H1 (cell line): Measurements from ENCODE around the gene SNF8. TPM values are rescaled to one million over a fixed set of nuclear protein-coding genes. Genes with fewer than 3 reads are reported as not detected.

ENCODE experiments used
- CTCF ChIA-PET: fragments of 300-600 bp; sonication (Branson Sonifier 250); formaldehyde crosslinking; loops from one replicate; lab custom pipeline; 2021; ENCODE audit not compliant: partially characterized antibody; lab: Charles Lee
- POLR2A ChIA-PET: fragments of 300-600 bp; sonication (Branson Sonifier 250); formaldehyde crosslinking; loops from one replicate; lab custom pipeline; 2021; ENCODE audit warnings: inconsistent platforms; ENCODE audit not compliant: partially characterized antibody; lab: Charles Lee
- DNase-seq, 2 experiments: peaks; one replicate each; pipeline versions ENCODE4 v3.0.0 to v3.0.0-alpha.2; 2010 to 2022; ENCODE audit warnings: low spot score in 2 of 2, low read depth in 1 of 2, mixed read lengths in 1 of 2
- FAIRE-seq: peaks from 2 replicates; lab custom pipeline; 2011; peaks lifted over from hg19 to GRCh38; lab: Jason Lieb, UNC
- H2AFZ ChIP-seq: 2 replicates; pipeline ENCODE4 v1.8.1; 2012; ENCODE audit warnings: low read length, inconsistent platforms
- H2AK5ac ChIP-seq: 2 replicates; pipeline ENCODE4 v1.6.1; 2013; ENCODE audit warnings: low read depth, low read length
- H2BK120ac ChIP-seq: replicated peaks from 2 replicates; pipeline ENCODE3; 2013; ENCODE audit warnings: low read depth, low read length, inconsistent platforms
- H2BK12ac ChIP-seq: 2 replicates; pipeline ENCODE4 v1.6.1; 2013; ENCODE audit warnings: low read depth, low read length
- H2BK15ac ChIP-seq: 2 replicates; pipeline ENCODE4 v1.6.1; 2013; ENCODE audit warnings: low read length
- H2BK20ac ChIP-seq: 2 replicates; pipeline ENCODE4 v1.6.1; 2013; ENCODE audit warnings: low read length
- H2BK5ac ChIP-seq: 2 replicates; pipeline ENCODE4 v1.6.1; 2013; ENCODE audit warnings: low read depth, low read length
- H3K14ac ChIP-seq: 2 replicates; pipeline ENCODE4 v1.6.1; 2013; ENCODE audit warnings: inconsistent platforms; ENCODE audit not compliant: insufficient read length
- H3K18ac ChIP-seq: 2 replicates; pipeline ENCODE4 v1.6.1; 2013; ENCODE audit warnings: low read length; ENCODE audit errors: extremely low read depth
- H3K23ac ChIP-seq: 2 replicates; pipeline ENCODE4 v1.6.1; 2013; ENCODE audit warnings: inconsistent platforms; ENCODE audit not compliant: insufficient read length
- H3K23me2 ChIP-seq: 2 replicates; pipeline ENCODE4 v1.6.1; 2013; ENCODE audit warnings: low read depth, low read length
- H3K27ac ChIP-seq: 2 replicates; pipeline ENCODE4 v1.6.1; 2011; ENCODE audit warnings: low read depth, low read length, inconsistent platforms
- H3K27me3 ChIP-seq, 4 experiments: replicated peaks in 1 of 4; 1 replicate in 1 of 4; 2 replicates in 3 of 4; pipeline versions ENCODE4 v1.6.1 to v1.8.1; 2011 to 2013; ENCODE audit warnings: low read length in 3 of 4, mild to moderate bottlenecking in 3 of 4, inconsistent platforms in 2 of 4, mixed read lengths in 2 of 4, moderate library complexity in 1 of 4; ENCODE audit not compliant: control insufficient read depth in 3 of 4, insufficient read depth in 3 of 4; ENCODE audit errors: extremely low read depth in 1 of 4
- H3K36me3 ChIP-seq, 4 experiments: 2 replicates each; pipeline versions ENCODE4 v1.6.1 to v1.8.1; 2011 to 2013; ENCODE audit warnings: mild to moderate bottlenecking in 4 of 4, low read length in 3 of 4, moderate library complexity in 2 of 4, control low read depth in 1 of 4, inconsistent platforms in 1 of 4; ENCODE audit not compliant: insufficient read depth in 4 of 4, control insufficient read depth in 2 of 4
- H3K4ac ChIP-seq: replicated peaks from 2 replicates; pipeline ENCODE3; 2013; ENCODE audit warnings: low read length, low read depth, mixed read lengths, inconsistent platforms; ENCODE audit not compliant: insufficient read length
- H3K4me1 ChIP-seq, 4 experiments: replicated peaks in 1 of 4; 1 replicate in 1 of 4; 2 replicates in 3 of 4; pipeline versions ENCODE4 v1.6.1 to v1.8.1; 2011 to 2013; ENCODE audit warnings: low read length in 3 of 4, inconsistent platforms in 2 of 4, mixed read lengths in 1 of 4; ENCODE audit not compliant: insufficient read depth in 4 of 4, control insufficient read depth in 3 of 4
- H3K4me2 ChIP-seq, 2 experiments: 2 replicates each; pipeline versions ENCODE4 v1.6.1 to v1.8.1; 2011 to 2013; ENCODE audit warnings: low read depth in 2 of 2, low read length in 2 of 2, control low read depth in 1 of 2, inconsistent platforms in 1 of 2, mild to moderate bottlenecking in 1 of 2; ENCODE audit not compliant: insufficient read depth in 1 of 2
- H3K4me3 ChIP-seq, 4 experiments: fragments of 200-600, 300-600 bp in 1 of 4; sonication (generic), shearing (Covaris generic), sonication (Bioruptor Twin) in 1 of 4; 2 replicates each; pipeline versions ENCODE4 v1.5.1 to v1.8.1; 2011 to 2016; ENCODE audit warnings: low read length in 4 of 4, low read depth in 3 of 4, control low read depth in 2 of 4, inconsistent platforms in 2 of 4, mild to moderate bottlenecking in 2 of 4, mixed read lengths in 1 of 4, moderate library complexity in 1 of 4; ENCODE audit not compliant: insufficient read depth in 2 of 4; ENCODE audit errors: extremely low read depth in 1 of 4
- H3K56ac ChIP-seq: replicated peaks from 2 replicates; pipeline ENCODE3; 2013; ENCODE audit warnings: low read depth, mild to moderate bottlenecking, mixed read lengths, low read length, inconsistent platforms; ENCODE audit not compliant: insufficient read length
- H3K79me1 ChIP-seq: 2 replicates; pipeline ENCODE4 v1.6.1; 2013; ENCODE audit warnings: low read depth, low read length, control low read depth
- H3K79me2 ChIP-seq, 2 experiments: 2 replicates each; pipeline versions ENCODE4 v1.6.1 to v1.8.1; 2012 to 2013; ENCODE audit warnings: low read length in 2 of 2, mild to moderate bottlenecking in 2 of 2, inconsistent platforms in 1 of 2; ENCODE audit not compliant: insufficient read depth in 2 of 2, control insufficient read depth in 1 of 2
- H3K9ac ChIP-seq, 4 experiments: replicated peaks in 1 of 4; 1 replicate in 1 of 4; 2 replicates in 3 of 4; pipeline versions ENCODE4 v1.6.1 to v1.8.1; 2011 to 2013; ENCODE audit warnings: low read depth in 3 of 4, low read length in 3 of 4, control low read depth in 2 of 4, mild to moderate bottlenecking in 2 of 4, moderate library complexity in 2 of 4, inconsistent platforms in 1 of 4; ENCODE audit errors: extremely low read depth in 1 of 4
- H3K9me3 ChIP-seq, 2 experiments: 2 replicates each; pipeline versions ENCODE4 v1.6.1 to v1.8.1; 2012 to 2013; ENCODE audit warnings: mild to moderate bottlenecking in 2 of 2, moderate library complexity in 2 of 2, control low read depth in 1 of 2, inconsistent platforms in 1 of 2, low read depth in 1 of 2, low read length in 1 of 2, mixed read lengths in 1 of 2; ENCODE audit not compliant: insufficient read depth in 2 of 2
- H4K20me1 ChIP-seq, 2 experiments: replicated peaks in 1 of 2; 2 replicates each; pipeline versions ENCODE3 to v1.8.1; 2011 to 2013; ENCODE audit warnings: inconsistent platforms in 2 of 2, low read length in 2 of 2, mild to moderate bottlenecking in 1 of 2; ENCODE audit not compliant: insufficient read depth in 2 of 2, control insufficient read depth in 1 of 2
- H4K5ac ChIP-seq: 2 replicates; pipeline ENCODE4 v1.6.1; 2013; ENCODE audit warnings: low read length, low read depth, mixed read lengths, inconsistent platforms; ENCODE audit not compliant: insufficient read length
- H4K8ac ChIP-seq: 2 replicates; pipeline ENCODE4 v1.8.0; 2013; ENCODE audit warnings: mild to moderate bottlenecking, moderate library complexity, low read length, inconsistent platforms; ENCODE audit not compliant: insufficient read depth; ENCODE audit errors: extremely low read depth
- H4K91ac ChIP-seq: replicated peaks from 2 replicates; pipeline ENCODE3; 2013; ENCODE audit warnings: low read length, mixed read lengths, inconsistent platforms; ENCODE audit not compliant: insufficient read length
- BCL11A ChIP-seq, 2 experiments: IDR thresholded peaks; one replicate each; pipeline ENCODE4 v1.6.1; 2011; ENCODE audit warnings: low read depth in 2 of 2, low read length in 2 of 2, mild to moderate bottlenecking in 2 of 2
- CBX5 ChIP-seq: fragments of 300-800, 300-1000 bp; sonication (generic); IDR thresholded peaks from 2 replicates; pipeline ENCODE4 v1.7.1; 2016; ENCODE audit warnings: antibody characterized with exemption, low read length, low read depth
- CBX8 ChIP-seq: fragments of 300-800, 300-1000 bp; sonication (generic); IDR thresholded peaks from 2 replicates; pipeline ENCODE4 v1.7.1; 2016; ENCODE audit warnings: low read depth, low read length, borderline replicate concordance
- TCF12 ChIP-seq: IDR thresholded peaks from 2 replicates; pipeline ENCODE4 v1.6.1; 2011; ENCODE audit warnings: low read depth, mild to moderate bottlenecking, low read length
- WGBS, 2 experiments: shearing (Covaris generic) in 1 of 2; methylation state at CpG; one replicate each; pipeline versions ENCODE4 v1.1.6 to v1.1.7; 2013 to 2015; ENCODE audit warnings: low lambda C conversion rate in 2 of 2, mixed read lengths in 2 of 2, inconsistent platforms in 1 of 2, low coverage in 1 of 2, missing lambda C conversion rate in 1 of 2; ENCODE audit not compliant: insufficient replicate concordance in 2 of 2, insufficient coverage in 1 of 2, insufficient read length in 1 of 2; ENCODE audit errors: extremely low coverage in 1 of 2, missing lambda C conversion rate in 1 of 2; 5-methylcytosine and 5-hydroxymethylcytosine counted together
- polyA plus RNA-seq, 7 experiments: library from polyadenylated mRNA; depleted of rRNA in 3 of 7; stranded (reverse) in 5 of 7; unstranded in 2 of 7; fragments of >200 nt in 5 of 7; fragments of 200-250 nt in 2 of 7; gene quantifications; 1 replicate in 5 of 7; 2 replicates in 1 of 7; 4 replicates in 1 of 7; pipeline versions ENCODE4 v1.2.1 to v1.2.3, GENCODE V29; 2011 to 2013; ENCODE audit warnings: missing spikeins in 2 of 7, mixed read lengths in 2 of 7
- total RNA-seq: library from RNA; stranded (reverse); fragmentation: NEBNext Ultra II Directional; extraction: Animal tissue kit (Norgen Biotek cat#: 25700); gene quantifications from 2 replicates; pipeline ENCODE4 v1.2.1, GENCODE V29; 2021

The SNF8 gene
- total and polyA plus RNA-seq, 2 of the 8 experiments (the other 6 are each of a cell fraction or from before 2014, with no cell fraction given) = 132 to 133 TPM

DNA sequence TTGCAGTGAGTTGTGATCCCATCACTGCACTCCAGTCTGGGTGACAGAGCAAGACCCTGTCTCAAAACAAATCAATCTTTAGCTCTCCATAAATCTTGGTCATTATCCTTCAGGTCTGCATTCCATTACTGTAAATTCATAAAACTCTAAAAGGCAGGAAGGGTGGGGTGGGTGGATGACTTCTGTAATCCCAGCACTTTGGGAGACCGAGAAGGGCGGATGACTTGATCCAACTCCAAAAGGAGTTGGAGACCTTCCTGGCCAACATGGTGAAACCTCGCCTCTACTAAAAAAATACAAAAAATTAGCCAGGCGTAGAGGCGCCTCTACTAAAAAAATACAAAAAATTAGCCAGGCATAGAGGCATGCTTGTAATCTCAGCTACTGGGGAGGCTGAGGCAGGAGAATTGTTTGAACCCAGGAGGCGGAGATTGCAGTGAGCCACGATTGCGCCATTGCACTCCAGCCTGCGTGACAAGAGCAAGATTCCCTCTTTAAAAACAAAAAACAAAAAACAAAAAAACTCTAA lies 38.6 kb downstream of the SNF8 start:
- peaks cover 7 to 14% of the 10 kb centered on the region in 2 experiments for H4K20me1 ChIP-seq
- no peak overlapping the region for H2AFZ ChIP-seq
- no peak overlapping the region for H3K9ac ChIP-seq
- peaks cover 5 to 16% (median 6%) of the 10 kb centered on the region in 4 experiments for H3K4me1 ChIP-seq
- H3K27me3 ChIP-seq = no peaks in the 10 kb centered on the region
- peaks cover 8% of the 10 kb centered on the region for H3K23me2 ChIP-seq
- peaks cover 18 to 20% of the 10 kb centered on the region in 2 experiments for H3K79me2 ChIP-seq
- no peak overlapping the region for H3K27ac ChIP-seq
- H4K5ac ChIP-seq = no peak overlapping the region
- no peak for DNase-seq
- H3K56ac ChIP-seq = no peak overlapping the region
- no peak overlapping the region for H3K23ac ChIP-seq
- no peak overlapping the region for H3K4me3 ChIP-seq
- no peak overlapping the region for H3K4me2 ChIP-seq
- H4K8ac ChIP-seq = no peak overlapping the region
- H3K9me3 ChIP-seq = no peaks in the 10 kb centered on the region
- H3K14ac ChIP-seq = no peak overlapping the region
- FAIRE-seq = no peak
- WGBS, 2 experiments = 96% methylated on average over 9 of the region's 9 CpGs; no CpG with 5 or more reads in 1 of the 2 experiments
- H2AK5ac ChIP-seq = no peak overlapping the region
- peaks cover 9% of the 10 kb centered on the region; the same call in 1 of the 2 replicates for H3K79me1 ChIP-seq
- H2BK20ac ChIP-seq = no peak overlapping the region
- ChIA-PET CTCF (interaction anchor here (0.7 to 1.3 kb wide), 2 partner anchors 46 to 269 kb away, joined by 3 read pairs; no protein-coding TSS in a partner anchor), POLR2A (interaction anchor here (0.7 to 8.2 kb wide), 7 partner anchors 10 to 126 kb away, joined by 3 to 93 read pairs (median 4); partner anchors contain the start of gene ATP5MC1)
- H2BK12ac ChIP-seq = no peak overlapping the region
- no peak overlapping the region for H4K91ac ChIP-seq
- H3K4ac ChIP-seq = no peak overlapping the region
- H2BK120ac ChIP-seq = no peak overlapping the region
- H3K36me3 ChIP-seq = peaks cover 0 to 14% (median 2%) of the 10 kb centered on the region in 4 experiments; a peak in 5 of 8 replicates
- no peak overlapping the region for H2BK5ac ChIP-seq
- H2BK15ac ChIP-seq = no peak overlapping the region
- H3K18ac ChIP-seq = no peak overlapping the region
- TF ChIP-seq TCF12 = no peak
- TF ChIP-seq BCL11A (IDR thresholded peaks at IDR 0.05; ENCODE audit: low read depth in 2 of 2, low read length in 2 of 2) = no peak
- TF ChIP-seq CBX8 = no peak
- no peak for TF ChIP-seq CBX5
